ENCODE results near the gene SULT1B1. TPM values are rescaled to one million over a fixed set of nuclear protein-coding genes. Genes with fewer than 3 reads are reported as not detected.

The SULT1B1 gene
- total and polyA plus RNA-seq, 4 donors, result 0.38 to 15.7 (median 2.3) TPM

GRCh38 chr4:69701696-69702095 is 58.7 kb downstream of the SULT1B1 start:
- WGBS, 2 donors, result 68% methylated on average over 4 of the region's 4 CpGs
- Histone ChIP-seq H3K4me3 (ENCODE audit: low read length in 2 of 2) (no peak overlapping the region), H3K4me1 (ENCODE audit: control insufficient read depth in 1 of 2, insufficient read depth in 2 of 2, low read length in 2 of 2) (no peaks in the 10 kb centered on the region), H3K27me3 (ENCODE audit: control insufficient read depth in 1 of 2, insufficient read depth in 2 of 2, low read length in 1 of 2) (no peaks in the 10 kb centered on the region), H3K36me3 (ENCODE audit: control insufficient read depth in 1 of 2, insufficient read depth in 2 of 2, low read length in 1 of 2) (no peaks in the 10 kb centered on the region), H3K27ac (ENCODE audit: low read depth in 1 of 2, low read length in 2 of 2) (no peak overlapping the region), H3K9me3 (ENCODE audit: control insufficient read depth, low read length) (peaks cover 3% of the 10 kb centered on the region)
- intact Hi-C loops (cut with DNase I), result no loop called here
- ATAC-seq (ENCODE audit: low FRiP score) (no peak), DNase-seq (no peak)

GRCh38 chr4:69697536-69698242 is 62.7 kb downstream of the SULT1B1 start:
- no peak for ATAC-seq (ENCODE audit: low FRiP score)

DNA sequence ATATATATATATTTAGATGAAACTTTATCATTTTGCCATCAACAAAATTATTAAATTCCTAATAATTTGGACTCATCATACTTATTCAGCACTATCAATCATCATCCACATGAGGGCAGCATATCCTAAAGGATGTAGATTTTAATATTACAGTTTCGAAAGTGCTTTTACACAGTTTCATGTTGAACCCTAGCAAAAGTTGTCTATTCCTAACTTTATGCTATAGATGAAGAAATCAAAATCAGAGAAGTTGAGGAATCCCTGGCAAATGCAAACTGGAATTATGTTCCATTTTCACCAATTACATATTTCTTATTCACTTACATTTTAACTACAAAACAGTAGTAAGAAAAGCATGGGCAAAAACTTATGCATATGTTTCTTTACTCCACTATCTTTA is 70.8 kb downstream of the SULT1B1 start:
- 0% methylated on average over 1 of the region's 1 CpG for WGBS, 2 donors
- no peak overlapping the region for H3K27ac ChIP-seq (ENCODE audit: low read depth in 1 of 2, low read length in 2 of 2)
- H3K27me3 ChIP-seq (ENCODE audit: control insufficient read depth in 1 of 2, insufficient read depth in 2 of 2, low read length in 1 of 2), result no peaks in the 10 kb centered on the region
- intact Hi-C loops (cut with DNase I), result loop anchor here in 1 of 2 donors (5.0 kb wide), 1 partner anchor 193 kb away; no protein-coding TSS in a partner anchor
- DNase-seq, result no peak
- H3K9me3 ChIP-seq (ENCODE audit: control insufficient read depth, low read length), result no peaks in the 10 kb centered on the region
- ATAC-seq (ENCODE audit: low FRiP score), result no peak
- no peak overlapping the region for H3K4me3 ChIP-seq (ENCODE audit: low read length in 2 of 2)
- no peaks in the 10 kb centered on the region for H3K4me1 ChIP-seq (ENCODE audit: control insufficient read depth in 1 of 2, insufficient read depth in 2 of 2, low read length in 2 of 2)
- no peaks in the 10 kb centered on the region for H3K36me3 ChIP-seq (ENCODE audit: control insufficient read depth in 1 of 2, insufficient read depth in 2 of 2, low read length in 1 of 2)

More at GRCh38 chr4:69697536-69698242, 62.7 kb downstream of the SULT1B1 start:
- H3K4me3 ChIP-seq (ENCODE audit: low read length in 2 of 2), result no peak overlapping the region
- WGBS, 2 donors, result 93 to 95% methylated on average over 1 of the region's 1 CpG
- H3K27ac ChIP-seq (ENCODE audit: low read depth in 1 of 2, low read length in 2 of 2), result no peak overlapping the region
- H3K36me3 ChIP-seq (ENCODE audit: control insufficient read depth in 1 of 2, insufficient read depth in 2 of 2, low read length in 1 of 2), result no peaks in the 10 kb centered on the region
- no peaks in the 10 kb centered on the region for H3K4me1 ChIP-seq (ENCODE audit: control insufficient read depth in 1 of 2, insufficient read depth in 2 of 2, low read length in 2 of 2)
- no peaks in the 10 kb centered on the region for H3K27me3 ChIP-seq (ENCODE audit: control insufficient read depth in 1 of 2, insufficient read depth in 2 of 2, low read length in 1 of 2)
- H3K9me3 ChIP-seq (ENCODE audit: control insufficient read depth, low read length), result peaks cover 2% of the 10 kb centered on the region
- no peak for DNase-seq
- intact Hi-C loops (cut with DNase I), result no loop called here

DNA sequence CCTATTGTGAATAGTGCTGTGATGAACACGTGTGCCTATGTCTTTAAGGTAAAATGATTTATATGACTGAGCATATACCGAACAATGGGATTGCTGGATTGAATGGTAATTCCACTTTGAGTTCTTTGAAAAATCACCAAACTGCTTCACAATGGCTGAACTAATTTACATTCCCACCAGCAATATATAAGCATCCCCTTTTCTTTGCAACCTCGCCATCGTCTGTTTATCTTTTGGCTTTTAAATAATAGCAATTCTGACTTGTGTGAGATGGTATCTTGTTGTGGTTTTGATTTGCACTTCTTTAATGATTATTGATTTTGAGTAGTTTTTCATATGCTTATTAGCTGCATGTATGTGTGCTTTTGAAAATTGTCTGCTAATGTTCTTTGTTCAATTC is 75.6 kb downstream of the SULT1B1 start:
- ATAC-seq (ENCODE audit: low FRiP score), result no peak
- no peak for DNase-seq
- H3K9me3 ChIP-seq (ENCODE audit: control insufficient read depth, low read length), result no peaks in the 10 kb centered on the region
- 72 to 73% methylated on average over 4 of the region's 4 CpGs for WGBS, 2 donors
- H3K4me3 ChIP-seq (ENCODE audit: low read length in 2 of 2), result no peak overlapping the region
- no peaks in the 10 kb centered on the region for H3K36me3 ChIP-seq (ENCODE audit: control insufficient read depth in 1 of 2, insufficient read depth in 2 of 2, low read length in 1 of 2)
- intact Hi-C loops (cut with DNase I), result loop anchor here in 1 of 2 donors (5.0 kb wide), 1 partner anchor 197 kb away; no protein-coding TSS in a partner anchor
- H3K4me1 ChIP-seq (ENCODE audit: control insufficient read depth in 1 of 2, insufficient read depth in 2 of 2, low read length in 2 of 2), result no peaks in the 10 kb centered on the region
- H3K27me3 ChIP-seq (ENCODE audit: control insufficient read depth in 1 of 2, insufficient read depth in 2 of 2, low read length in 1 of 2), result no peaks in the 10 kb centered on the region
- H3K27ac ChIP-seq (ENCODE audit: low read depth in 1 of 2, low read length in 2 of 2), result no peak overlapping the region

Other genes starting within 250 kb of the SULT1B1 start
- not detected for gene UGT2A2, start 121.0 kb downstream of the SULT1B1 start, total RNA-seq
- gene UGT2A2, start 121.0 kb downstream of the SULT1B1 start, polyA plus RNA-seq, result not detected
- not detected for gene UGT2A1, start 107.4 kb downstream of the SULT1B1 start, total RNA-seq
- gene UGT2A1, start 107.4 kb downstream of the SULT1B1 start, polyA plus RNA-seq, result not detected
- not detected for gene SULT1E1, start 99.5 kb upstream of the SULT1B1 start, total RNA-seq
- 1 to 10 TPM in 1 of 2 donors, not detected in 1; 5.5 TPM for gene SULT1E1, start 99.5 kb upstream of the SULT1B1 start, polyA plus RNA-seq
- 1 to 10 TPM in 1 of 2 donors, not detected in 1; 2.1 TPM for gene CSN1S1, start 170.4 kb upstream of the SULT1B1 start, total RNA-seq
- gene CSN1S1, start 170.4 kb upstream of the SULT1B1 start, polyA plus RNA-seq, result not detected
- gene CSN2, start 205.1 kb upstream of the SULT1B1 start, total RNA-seq, result not detected
- gene CSN2, start 205.1 kb upstream of the SULT1B1 start, polyA plus RNA-seq, result not detected
- not detected for gene STATH, start 235.3 kb upstream of the SULT1B1 start, total RNA-seq
- gene STATH, start 235.3 kb upstream of the SULT1B1 start, polyA plus RNA-seq, result not detected

Measured in aorta (tissue), 5 donors.